Liver (tissue), 9 donors: ENCODE results near the gene KCNK17. TPM values are rescaled to one million over a fixed set of nuclear protein-coding genes. Genes with fewer than 3 reads are reported as not detected.

Experiments
- DNase-seq: peaks from one replicate; pipeline ENCODE4 v3.0.0-alpha.2; 2017; ENCODE audit warnings: low spot score
- H3K27ac ChIP-seq, 2 donors: one replicate each; pipeline ENCODE4 v1.7.0; 2013; ENCODE audit warnings: inconsistent platforms in 2 of 2, low read length in 2 of 2, control low read depth in 1 of 2, low read depth in 1 of 2, mild to moderate bottlenecking in 1 of 2
- H3K27me3 ChIP-seq, 4 donors: one replicate each; pipeline versions ENCODE4 v1.6.1 to v1.7.0; 2013; ENCODE audit warnings: low read length in 3 of 4, inconsistent platforms in 1 of 4, mild to moderate bottlenecking in 1 of 4, moderate library complexity in 1 of 4; ENCODE audit not compliant: control insufficient read depth in 4 of 4, insufficient read depth in 4 of 4
- H3K36me3 ChIP-seq, 4 donors: one replicate each; pipeline versions ENCODE4 v1.6.1 to v1.7.0; 2013; ENCODE audit warnings: low read length in 3 of 4, mild to moderate bottlenecking in 3 of 4, low read depth in 1 of 4, moderate library complexity in 1 of 4; ENCODE audit not compliant: control insufficient read depth in 4 of 4, insufficient read depth in 3 of 4
- H3K4me1 ChIP-seq, 4 donors: one replicate each; pipeline versions ENCODE4 v1.6.1 to v1.7.0; 2013; ENCODE audit warnings: low read length in 3 of 4, mild to moderate bottlenecking in 3 of 4, moderate library complexity in 1 of 4; ENCODE audit not compliant: control insufficient read depth in 4 of 4, insufficient read depth in 4 of 4
- H3K4me3 ChIP-seq, 3 donors: one replicate each; pipeline versions ENCODE4 v1.6.1 to v1.7.0; 2013; ENCODE audit warnings: low read length in 3 of 3, control low read depth in 1 of 3, low read depth in 1 of 3, mild to moderate bottlenecking in 1 of 3
- H3K9ac ChIP-seq, 2 donors: one replicate each; pipeline ENCODE4 v1.7.0; 2013; ENCODE audit warnings: low read length in 2 of 2, mild to moderate bottlenecking in 2 of 2, moderate library complexity in 2 of 2, control low read depth in 1 of 2, low read depth in 1 of 2
- H3K9me3 ChIP-seq, 4 donors: one replicate each; pipeline versions ENCODE4 v1.6.1 to v1.7.0; 2013; ENCODE audit warnings: low read length in 3 of 4; ENCODE audit not compliant: control insufficient read depth in 4 of 4
- EGR1 ChIP-seq, 2 donors: IDR thresholded peaks; 2 replicates each; pipeline ENCODE4 v1.6.1; 2016 to 2018; ENCODE audit warnings: antibody characterized with exemption in 2 of 2, low read depth in 2 of 2
- FOXA1 ChIP-seq: IDR thresholded peaks from 2 replicates; pipeline ENCODE4 v1.6.1; 2016; ENCODE audit warnings: antibody characterized with exemption
- FOXA2 ChIP-seq: IDR thresholded peaks from 2 replicates; pipeline ENCODE4 v1.6.1; 2016; ENCODE audit warnings: antibody characterized with exemption
- GABPA ChIP-seq, 2 donors: IDR thresholded peaks in 1 of 2; conservative IDR thresholded peaks in 1 of 2; 2 replicates each; pipeline ENCODE4 v1.6.1; 2016; ENCODE audit warnings: antibody characterized with exemption in 2 of 2, mild to moderate bottlenecking in 1 of 2, moderate library complexity in 1 of 2
- HNF4A ChIP-seq, 2 donors: conservative IDR thresholded peaks; 2 replicates each; pipeline ENCODE4 v1.6.1; 2016; ENCODE audit warnings: antibody characterized with exemption in 2 of 2, mild to moderate bottlenecking in 2 of 2
- HNF4G ChIP-seq: IDR thresholded peaks from 2 replicates; pipeline ENCODE4 v1.6.1; 2016; ENCODE audit warnings: antibody characterized with exemption
- JUND ChIP-seq, 2 donors: IDR thresholded peaks; 2 replicates each; pipeline ENCODE4 v1.6.1; 2016; ENCODE audit warnings: antibody characterized with exemption in 2 of 2
- NR2F2 ChIP-seq: IDR thresholded peaks from 2 replicates; pipeline ENCODE4 v1.6.1; 2016; ENCODE audit warnings: antibody characterized with exemption
- RAD21 ChIP-seq, 2 donors: IDR thresholded peaks; 2 replicates each; pipeline ENCODE4 v1.6.1; 2016; ENCODE audit warnings: antibody characterized with exemption in 2 of 2, mild to moderate bottlenecking in 2 of 2
- RXRA ChIP-seq, 2 donors: IDR thresholded peaks; 2 replicates each; pipeline ENCODE4 v1.6.1; 2017 to 2018; ENCODE audit warnings: antibody characterized with exemption in 2 of 2, mild to moderate bottlenecking in 1 of 2
- SP1 ChIP-seq: IDR thresholded peaks from 2 replicates; pipeline ENCODE4 v1.6.1; 2018; ENCODE audit warnings: antibody characterized with exemption, mild to moderate bottlenecking
- TAF1 ChIP-seq: conservative IDR thresholded peaks from 2 replicates; pipeline ENCODE4 v1.6.1; 2016; ENCODE audit warnings: antibody characterized with exemption, mild to moderate bottlenecking
- YY1 ChIP-seq: IDR thresholded peaks from 2 replicates; pipeline ENCODE4 v1.6.1; 2016; ENCODE audit warnings: antibody characterized with exemption, mild to moderate bottlenecking
- WGBS: extraction: QIAGEN DNeasy Blood & Tissue Kit; methylation state at CpG from one replicate; pipeline ENCODE4 v1.1.7; 2013; 5-methylcytosine and 5-hydroxymethylcytosine counted together
- polyA plus RNA-seq, 2 donors: library from polyadenylated mRNA; stranded (reverse) in 1 of 2; unstranded in 1 of 2; fragments of 200-250 nt in 1 of 2; fragments of >200 nt in 1 of 2; fragmentation: Nextera tagmentation in 1 of 2; extraction: Ambion mirVana in 1 of 2; gene quantifications; one replicate each; pipeline versions ENCODE4 v1.2.1 to v1.2.3, GENCODE V29; 2013 to 2015
- total RNA-seq, 2 donors: library from RNA; depleted of rRNA; stranded (reverse); fragments of >200 nt; gene quantifications; one replicate each; pipeline ENCODE4 v1.2.3, GENCODE V29; 2014
- TF ChIP-seq, protein P1 (sequence below): fragments of 150-350 bp; IDR thresholded peaks from 2 replicates; pipeline ENCODE4 v1.5.1; 2017; ENCODE audit warnings: improper control_type of control experiment, low read depth, low read length; ENCODE audit not compliant: missing input control
- TF ChIP-seq, protein P2 (sequence below): IDR thresholded peaks from 2 replicates; pipeline ENCODE4 v1.6.1; 2016; ENCODE audit warnings: antibody characterized with exemption, mild to moderate bottlenecking
- TF ChIP-seq, protein P3 (sequence below): IDR thresholded peaks from 2 replicates; pipeline ENCODE4 v1.6.1; 2016; ENCODE audit warnings: antibody characterized with exemption
- TF ChIP-seq, protein P4 (sequence below): IDR thresholded peaks from 2 replicates; pipeline ENCODE4 v1.6.1; 2016; ENCODE audit warnings: antibody characterized with exemption
- TF ChIP-seq, protein P5 (sequence below): IDR thresholded peaks from 2 replicates; pipeline ENCODE4 v1.6.1; 2016; ENCODE audit warnings: antibody characterized with exemption
- donor health status: healthy.
- donor health status: healthy.
- donor health status: healthy.
- donor health status: healthy.
- donor health status: healthy.

KCNK17 gene
- total and polyA plus RNA-seq, 4 donors: 0.19 to 1.9 (median 0.49) TPM

DNA sequence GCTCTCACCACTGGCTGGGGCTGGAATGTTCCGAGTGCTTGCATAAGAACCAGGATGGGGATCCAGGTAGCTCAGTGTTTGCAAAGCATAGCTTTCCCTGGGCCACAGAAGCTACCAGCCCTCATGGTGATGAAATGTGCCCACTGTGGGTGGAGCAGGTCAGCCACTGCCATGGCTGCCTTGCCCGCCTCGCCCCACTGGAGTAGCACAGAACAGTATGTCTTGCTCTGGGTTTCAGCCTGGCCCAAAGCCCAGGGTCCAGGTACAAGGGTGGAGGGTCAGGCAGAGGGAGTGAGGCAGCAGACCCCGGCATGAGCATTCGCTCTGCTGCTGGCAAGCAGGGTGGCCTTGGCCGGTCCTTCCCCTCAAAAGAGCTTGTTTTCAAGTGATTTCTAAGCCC, 34.7 kb downstream of the KCNK17 start:
- Histone ChIP-seq H3K4me3 (no peak overlapping the region), H3K9me3 (no peaks in the 10 kb centered on the region), H3K27me3 (no peaks in the 10 kb centered on the region), H3K9ac (peak overlapping the region in 1 of 2 donors; percentile 13), H3K27ac (peak overlapping the region; percentile 88 to 94), H3K4me1 (peaks cover 21 to 47% (median 30%) of the 10 kb centered on the region in 4 donors), H3K36me3 (no peaks in the 10 kb centered on the region)
- WGBS: 35% methylated on average over 6 of the region's 6 CpGs
- no peak for DNase-seq
- peak; percentile 93 for TF ChIP-seq HNF4G
- TF ChIP-seq NR2F2: peak; percentile 56
- peak; percentile 98 for TF ChIP-seq SP1
- peak; percentile 54 to 78 for TF ChIP-seq JUND (IDR thresholded peaks at IDR 0.05)
- TF ChIP-seq, protein P1, sequence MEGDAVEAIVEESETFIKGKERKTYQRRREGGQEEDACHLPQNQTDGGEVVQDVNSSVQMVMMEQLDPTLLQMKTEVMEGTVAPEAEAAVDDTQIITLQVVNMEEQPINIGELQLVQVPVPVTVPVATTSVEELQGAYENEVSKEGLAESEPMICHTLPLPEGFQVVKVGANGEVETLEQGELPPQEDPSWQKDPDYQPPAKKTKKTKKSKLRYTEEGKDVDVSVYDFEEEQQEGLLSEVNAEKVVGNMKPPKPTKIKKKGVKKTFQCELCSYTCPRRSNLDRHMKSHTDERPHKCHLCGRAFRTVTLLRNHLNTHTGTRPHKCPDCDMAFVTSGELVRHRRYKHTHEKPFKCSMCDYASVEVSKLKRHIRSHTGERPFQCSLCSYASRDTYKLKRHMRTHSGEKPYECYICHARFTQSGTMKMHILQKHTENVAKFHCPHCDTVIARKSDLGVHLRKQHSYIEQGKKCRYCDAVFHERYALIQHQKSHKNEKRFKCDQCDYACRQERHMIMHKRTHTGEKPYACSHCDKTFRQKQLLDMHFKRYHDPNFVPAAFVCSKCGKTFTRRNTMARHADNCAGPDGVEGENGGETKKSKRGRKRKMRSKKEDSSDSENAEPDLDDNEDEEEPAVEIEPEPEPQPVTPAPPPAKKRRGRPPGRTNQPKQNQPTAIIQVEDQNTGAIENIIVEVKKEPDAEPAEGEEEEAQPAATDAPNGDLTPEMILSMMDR: no peak
- TF ChIP-seq GABPA (IDR thresholded peaks at IDR 0.05 in 1 of 2, conservative IDR thresholded peaks at IDR 0.05 in 1 of 2): no peak
- TF ChIP-seq, protein P2, sequence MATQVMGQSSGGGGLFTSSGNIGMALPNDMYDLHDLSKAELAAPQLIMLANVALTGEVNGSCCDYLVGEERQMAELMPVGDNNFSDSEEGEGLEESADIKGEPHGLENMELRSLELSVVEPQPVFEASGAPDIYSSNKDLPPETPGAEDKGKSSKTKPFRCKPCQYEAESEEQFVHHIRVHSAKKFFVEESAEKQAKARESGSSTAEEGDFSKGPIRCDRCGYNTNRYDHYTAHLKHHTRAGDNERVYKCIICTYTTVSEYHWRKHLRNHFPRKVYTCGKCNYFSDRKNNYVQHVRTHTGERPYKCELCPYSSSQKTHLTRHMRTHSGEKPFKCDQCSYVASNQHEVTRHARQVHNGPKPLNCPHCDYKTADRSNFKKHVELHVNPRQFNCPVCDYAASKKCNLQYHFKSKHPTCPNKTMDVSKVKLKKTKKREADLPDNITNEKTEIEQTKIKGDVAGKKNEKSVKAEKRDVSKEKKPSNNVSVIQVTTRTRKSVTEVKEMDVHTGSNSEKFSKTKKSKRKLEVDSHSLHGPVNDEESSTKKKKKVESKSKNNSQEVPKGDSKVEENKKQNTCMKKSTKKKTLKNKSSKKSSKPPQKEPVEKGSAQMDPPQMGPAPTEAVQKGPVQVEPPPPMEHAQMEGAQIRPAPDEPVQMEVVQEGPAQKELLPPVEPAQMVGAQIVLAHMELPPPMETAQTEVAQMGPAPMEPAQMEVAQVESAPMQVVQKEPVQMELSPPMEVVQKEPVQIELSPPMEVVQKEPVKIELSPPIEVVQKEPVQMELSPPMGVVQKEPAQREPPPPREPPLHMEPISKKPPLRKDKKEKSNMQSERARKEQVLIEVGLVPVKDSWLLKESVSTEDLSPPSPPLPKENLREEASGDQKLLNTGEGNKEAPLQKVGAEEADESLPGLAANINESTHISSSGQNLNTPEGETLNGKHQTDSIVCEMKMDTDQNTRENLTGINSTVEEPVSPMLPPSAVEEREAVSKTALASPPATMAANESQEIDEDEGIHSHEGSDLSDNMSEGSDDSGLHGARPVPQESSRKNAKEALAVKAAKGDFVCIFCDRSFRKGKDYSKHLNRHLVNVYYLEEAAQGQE: no peak
- TF ChIP-seq TAF1: peak; percentile 60
- TF ChIP-seq YY1: peak; percentile 95
- peak; percentile 17 for TF ChIP-seq FOXA2
- peak; percentile 89 to 96 for TF ChIP-seq HNF4A (conservative IDR thresholded peaks at IDR 0.05)
- TF ChIP-seq EGR1 (IDR thresholded peaks at IDR 0.05; ENCODE audit: low read depth in 2 of 2): peak in 1 of 2 donors; percentile 65
- peak; percentile 48 for TF ChIP-seq FOXA1
- peak; percentile 45 to 70 for TF ChIP-seq RAD21 (IDR thresholded peaks at IDR 0.05)
- TF ChIP-seq, protein P3, sequence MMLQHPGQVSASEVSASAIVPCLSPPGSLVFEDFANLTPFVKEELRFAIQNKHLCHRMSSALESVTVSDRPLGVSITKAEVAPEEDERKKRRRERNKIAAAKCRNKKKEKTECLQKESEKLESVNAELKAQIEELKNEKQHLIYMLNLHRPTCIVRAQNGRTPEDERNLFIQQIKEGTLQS: peak; percentile 98
- peak; percentile 95 for TF ChIP-seq RXRA (IDR thresholded peaks at IDR 0.05)
- TF ChIP-seq, protein P4, sequence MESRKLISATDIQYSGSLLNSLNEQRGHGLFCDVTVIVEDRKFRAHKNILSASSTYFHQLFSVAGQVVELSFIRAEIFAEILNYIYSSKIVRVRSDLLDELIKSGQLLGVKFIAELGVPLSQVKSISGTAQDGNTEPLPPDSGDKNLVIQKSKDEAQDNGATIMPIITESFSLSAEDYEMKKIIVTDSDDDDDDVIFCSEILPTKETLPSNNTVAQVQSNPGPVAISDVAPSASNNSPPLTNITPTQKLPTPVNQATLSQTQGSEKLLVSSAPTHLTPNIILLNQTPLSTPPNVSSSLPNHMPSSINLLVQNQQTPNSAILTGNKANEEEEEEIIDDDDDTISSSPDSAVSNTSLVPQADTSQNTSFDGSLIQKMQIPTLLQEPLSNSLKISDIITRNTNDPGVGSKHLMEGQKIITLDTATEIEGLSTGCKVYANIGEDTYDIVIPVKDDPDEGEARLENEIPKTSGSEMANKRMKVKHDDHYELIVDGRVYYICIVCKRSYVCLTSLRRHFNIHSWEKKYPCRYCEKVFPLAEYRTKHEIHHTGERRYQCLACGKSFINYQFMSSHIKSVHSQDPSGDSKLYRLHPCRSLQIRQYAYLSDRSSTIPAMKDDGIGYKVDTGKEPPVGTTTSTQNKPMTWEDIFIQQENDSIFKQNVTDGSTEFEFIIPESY: peak; percentile 46
- TF ChIP-seq, protein P5, sequence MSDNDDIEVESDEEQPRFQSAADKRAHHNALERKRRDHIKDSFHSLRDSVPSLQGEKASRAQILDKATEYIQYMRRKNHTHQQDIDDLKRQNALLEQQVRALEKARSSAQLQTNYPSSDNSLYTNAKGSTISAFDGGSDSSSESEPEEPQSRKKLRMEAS: peak; percentile 85
